Hematopoietic multipotent progenitor cell treated with erythropoietin and hydrocortisone succinate and interleukin-3 and kit ligand, for 8 days (in vitro differentiated cells): ENCODE results near the gene PCSK9.
A peak's percentile ranks its signal among the peaks of the same experiment; 100 is the strongest.

ENCODE experiments used
- DNase-seq: peaks from one replicate; pipeline ENCODE4 v3.0.0-alpha.2; 2015

PCSK9 gene

DNA sequence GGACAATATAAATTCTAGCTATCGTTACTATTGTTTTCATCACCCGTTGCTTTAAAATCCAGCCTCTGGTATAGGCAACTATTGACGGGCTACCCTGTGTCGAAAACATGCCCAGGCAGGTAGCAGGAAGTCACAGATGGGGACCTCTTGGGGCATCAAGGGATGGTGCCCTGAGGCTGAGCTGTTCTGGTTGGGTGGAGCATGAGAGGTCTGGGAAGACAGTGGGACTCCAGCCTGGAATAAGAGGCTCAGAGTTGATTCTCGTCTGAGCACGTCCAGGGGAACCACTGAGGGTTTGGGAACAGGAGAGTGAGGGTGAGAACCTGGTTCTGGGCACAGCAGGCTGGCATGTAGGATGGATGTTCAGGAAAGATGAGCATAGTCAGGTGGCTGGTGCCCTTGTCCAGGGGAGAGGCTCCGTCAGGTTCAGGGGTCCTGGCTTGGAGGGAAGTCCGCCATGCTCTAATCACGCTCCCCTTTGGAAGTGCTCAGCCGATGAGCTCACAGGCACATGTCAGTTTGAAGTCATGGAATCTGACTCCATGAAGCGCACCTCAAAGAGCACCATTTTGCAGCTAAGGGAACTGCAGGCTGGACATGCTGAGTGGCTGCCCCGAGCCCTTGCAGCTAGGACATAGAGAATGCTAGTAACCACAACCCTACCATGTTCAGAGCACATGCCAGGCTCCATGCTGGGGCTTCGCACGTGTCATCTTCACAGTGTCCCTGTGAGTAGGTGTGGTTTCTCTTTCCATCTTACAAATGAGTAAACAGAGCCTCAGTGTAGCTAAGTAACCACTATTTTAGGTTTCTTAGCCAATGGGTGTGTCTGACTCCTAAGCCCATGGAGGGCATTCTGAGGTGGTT lies 21.0 kb downstream of the PCSK9 start:
- no peak for DNase-seq

GRCh38 chr1:55061000-55061705 lies 21.8 kb downstream of the PCSK9 start:
- DNase-seq: no peak

DNA sequence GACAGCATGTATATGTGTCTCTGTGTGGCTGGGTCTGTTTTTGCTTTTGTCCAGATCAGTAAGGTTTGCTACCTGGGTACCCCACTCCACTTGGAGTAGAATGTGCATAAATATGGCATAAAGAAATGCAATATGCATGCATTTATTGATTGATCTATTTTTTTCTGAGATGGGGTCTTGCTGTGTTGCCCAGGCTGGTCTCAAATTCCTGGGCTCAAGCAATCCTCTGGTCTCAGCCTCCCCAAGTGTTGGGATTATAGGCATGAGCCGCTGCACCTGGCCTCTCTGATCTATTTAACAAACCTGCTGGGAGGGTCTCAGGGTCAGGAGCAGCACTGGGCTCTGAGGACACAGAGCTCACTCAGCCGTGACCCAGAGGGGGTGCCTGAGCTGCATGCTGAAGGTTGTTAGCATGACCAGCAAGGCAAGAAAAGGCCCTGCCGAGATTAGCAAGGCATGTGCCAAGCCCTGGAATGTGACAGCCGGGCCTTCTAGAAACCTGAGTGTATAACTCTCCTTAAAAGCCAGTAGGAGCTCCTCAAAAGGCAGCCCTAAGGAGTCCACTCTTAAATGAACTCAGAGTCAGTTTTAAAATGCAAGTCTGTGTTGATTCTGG lies 22.5 kb downstream of the PCSK9 start:
- no peak for DNase-seq

- DNase-seq: no peak
Measured at GRCh38 chr1:55062801-55063576, 23.6 kb downstream of the PCSK9 start.

GRCh38 chr1:55063577-55063942 lies 24.2 kb downstream of the PCSK9 start:
- no peak for DNase-seq

GRCh38 chr1:55064071-55064581 lies 24.8 kb downstream of the PCSK9 start:
- DNase-seq: no peak

GRCh38 chr1:55064861-55065263 lies 25.5 kb downstream of the PCSK9 start:
- DNase-seq: no peak

DNA sequence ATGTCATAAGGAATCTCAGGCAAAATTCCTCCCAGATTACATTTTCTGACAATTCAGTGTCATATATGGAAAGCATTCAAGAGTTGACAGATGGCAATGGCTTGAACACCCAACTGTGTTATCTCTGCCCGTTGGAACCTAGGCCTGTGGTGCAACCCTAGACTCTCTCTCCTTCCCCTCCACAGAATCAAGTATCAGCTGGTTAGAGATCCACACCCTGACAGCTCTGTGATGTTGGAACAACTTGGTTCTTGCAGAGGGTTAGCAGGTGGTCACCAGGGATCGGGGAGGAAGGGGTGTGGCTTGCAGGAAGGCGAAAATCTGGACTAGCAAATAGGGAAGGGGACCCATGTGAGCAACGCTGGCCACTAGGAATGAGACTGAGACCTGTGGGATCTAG lies 26.3 kb downstream of the PCSK9 start:
- no peak for DNase-seq

GRCh38 chr1:55067022-55067778 lies 27.9 kb downstream of the PCSK9 start:
- peak; percentile 45 for DNase-seq

- no peak for DNase-seq
Measured at GRCh38 chr1:55067914-55068313, 28.6 kb downstream of the PCSK9 start.

DNA sequence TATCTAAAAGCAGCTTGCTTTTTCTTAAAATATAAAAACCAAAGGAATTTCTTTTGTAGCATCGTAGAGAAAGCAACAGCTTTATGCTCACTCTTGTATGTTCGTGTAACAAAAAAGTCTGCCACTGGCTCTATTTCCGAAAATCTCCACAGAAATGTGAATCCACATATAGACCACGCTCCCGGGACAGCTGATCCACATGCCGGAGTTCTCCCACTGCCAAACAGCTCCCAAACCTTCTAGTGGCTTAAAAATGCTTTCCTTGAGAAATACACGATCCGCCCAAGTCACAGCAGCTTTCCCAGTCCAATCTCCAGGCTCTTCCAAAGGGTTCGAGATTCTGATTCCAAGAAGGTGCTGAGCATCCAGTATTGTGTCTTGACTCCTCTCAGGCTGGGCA lies 29.3 kb downstream of the PCSK9 start:
- no peak for DNase-seq

DNA sequence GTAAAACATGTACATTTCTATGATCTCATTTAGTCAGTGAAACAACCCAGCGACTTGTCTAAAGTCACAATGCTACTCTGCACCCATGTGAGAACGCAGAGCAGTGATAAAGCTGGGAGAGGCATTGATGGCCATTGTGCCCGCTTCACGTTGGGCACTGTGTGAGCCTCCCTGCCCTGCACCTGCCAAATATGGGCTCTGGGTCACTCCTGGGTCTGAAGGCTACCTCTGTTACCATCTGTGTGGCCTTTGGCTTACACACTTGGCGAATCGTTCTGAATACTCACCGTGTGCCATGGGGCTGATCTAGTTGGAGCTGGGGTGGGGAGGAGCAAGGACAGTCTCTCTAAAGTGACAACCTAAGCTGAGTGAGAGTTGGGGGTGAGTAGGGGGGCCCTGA lies 29.9 kb downstream of the PCSK9 start:
- DNase-seq: no peak

GRCh38 chr1:55070293-55071164 lies 31.2 kb downstream of the PCSK9 start:
- no peak for DNase-seq

DNA sequence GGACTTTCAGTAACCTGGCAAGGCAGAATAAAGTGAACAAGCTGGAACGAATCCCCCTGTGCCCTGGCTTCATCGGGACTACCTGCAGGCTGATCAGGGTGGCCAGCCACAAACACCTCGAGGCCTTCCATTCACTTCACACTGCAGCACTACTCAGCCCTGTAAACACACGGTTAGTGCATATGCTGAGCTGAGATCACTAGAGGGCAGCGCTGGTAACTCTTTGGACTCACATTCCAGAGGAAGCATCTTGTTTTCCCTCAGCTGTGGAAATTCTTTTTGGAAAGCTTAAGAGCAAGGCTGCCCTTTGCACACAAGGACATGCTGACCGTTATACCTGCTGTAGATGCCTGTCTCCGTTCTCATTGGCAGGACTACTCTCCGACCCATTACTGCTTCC lies 32.1 kb downstream of the PCSK9 start:
- DNase-seq: peak; percentile 54

DNA sequence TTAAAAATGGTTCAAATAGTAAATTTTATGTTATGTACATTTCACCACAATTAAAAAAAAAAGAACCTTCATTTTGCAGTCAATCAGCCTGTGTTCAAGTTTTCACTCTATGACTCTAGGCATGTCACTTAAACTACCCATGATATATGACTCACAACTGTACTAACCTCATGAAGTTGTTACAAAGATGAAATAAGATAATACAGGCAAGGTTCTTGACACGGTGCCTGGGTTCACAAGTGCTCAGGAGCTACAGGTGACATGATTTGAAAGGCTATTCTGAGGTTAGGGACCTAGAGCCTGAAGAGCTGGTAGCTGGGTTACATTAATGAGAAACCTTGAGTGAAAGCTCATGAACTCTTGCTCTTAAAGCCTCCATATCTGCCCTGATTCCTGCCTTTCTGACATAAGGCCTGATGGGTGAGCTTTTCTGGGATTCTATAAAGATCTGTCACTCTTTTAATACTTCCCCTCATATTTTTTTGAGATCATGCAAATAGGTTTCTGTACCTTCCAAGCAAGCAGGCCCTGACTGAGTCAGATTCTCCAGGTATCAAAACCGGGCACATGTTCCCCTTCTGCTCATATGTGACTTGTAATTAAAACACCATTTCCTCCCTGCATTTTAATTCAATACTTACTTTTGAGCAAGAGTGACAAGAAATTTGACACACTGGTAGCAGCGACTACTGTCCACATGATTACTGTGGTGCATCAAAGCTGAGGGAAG lies 34.0 kb downstream of the PCSK9 start:
- DNase-seq: no peak

DNA sequence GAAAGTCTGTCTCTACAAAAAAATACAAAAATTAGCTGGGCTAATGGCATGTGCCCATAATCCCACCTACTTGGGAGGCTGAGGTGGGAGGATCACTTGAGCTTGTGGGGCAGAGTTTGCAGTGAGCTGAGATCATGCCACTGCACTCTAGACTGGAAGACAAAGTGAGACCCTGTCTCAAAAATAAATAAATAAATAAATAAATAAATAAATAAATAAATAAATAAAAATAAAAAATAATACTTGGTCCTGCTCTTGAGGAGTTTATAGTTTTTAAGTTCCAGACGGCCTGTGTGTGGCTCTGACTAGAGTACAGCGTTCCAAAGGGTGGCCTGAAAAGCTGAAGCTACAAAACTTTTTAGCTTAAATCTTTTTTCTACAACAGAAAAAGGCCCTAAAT lies 35.1 kb downstream of the PCSK9 start:
- no peak for DNase-seq

- no peak for DNase-seq
Measured at GRCh38 chr1:55076356-55076755, 37.0 kb downstream of the PCSK9 start.

- no peak for DNase-seq
Measured at GRCh38 chr1:55078470-55078869, 39.1 kb downstream of the PCSK9 start.

DNA sequence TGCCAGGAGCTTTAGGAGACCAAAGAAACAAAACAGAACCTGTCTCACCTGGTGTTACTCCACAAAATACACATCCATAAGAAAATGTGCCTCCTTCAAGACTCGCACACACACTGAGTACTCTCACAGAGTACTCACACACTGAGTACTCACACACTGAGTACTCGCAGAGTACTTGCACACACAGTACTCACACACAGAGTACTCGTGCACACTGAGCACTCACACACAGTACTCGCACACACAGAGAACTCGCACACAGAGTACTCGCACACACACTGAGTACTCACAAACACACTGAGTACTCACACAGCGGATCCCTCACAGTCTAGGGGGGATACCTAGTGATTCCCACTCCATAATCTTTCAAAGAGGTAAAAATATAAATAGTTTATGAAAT lies 40.3 kb downstream of the PCSK9 start:
- no peak for DNase-seq

GRCh38 chr1:55081188-55081904 lies 42.0 kb downstream of the PCSK9 start:
- DNase-seq: no peak
